Activated CD8-positive, alpha-beta T cell treated with anti-CD3 and anti-CD28 coated beads for 36 hours (primary cell): ENCODE data around the gene TNFRSF14. TPM values are rescaled to one million over a fixed set of nuclear protein-coding genes. Genes with fewer than 3 reads are reported as not detected.

ENCODE experiments used
- ATAC-seq: fragments of 200-7000 bp; cut with Tn5 transposase; one replicate; pipeline ENCODE4 v1.10.0; 2021; ENCODE audit warnings: mild to moderate bottlenecking, moderate library complexity
- CTCF ChIA-PET: fragments of 350-600 bp; sonication (Branson Sonifier 250); formaldehyde crosslinking; loops from one replicate; lab custom pipeline; 2021; ENCODE audit warnings: antibody characterized with exemption; lab: Charles Lee
- POLR2A ChIA-PET: fragments of 350-600 bp; sonication (Branson Sonifier 250); formaldehyde crosslinking; loops from one replicate; lab custom pipeline; 2021; ENCODE audit warnings: antibody characterized with exemption; lab: Charles Lee
- DNase-seq: peaks from one replicate; pipeline ENCODE4 v3.0.0-alpha.2; 2020
- H3K27ac Mint-ChIP-seq: one replicate; pipeline ENCODE4 v1.8.0; 2021; ENCODE audit warnings: mild to moderate bottlenecking, mixed read lengths
- H3K27me3 Mint-ChIP-seq: one replicate; pipeline ENCODE4 v1.8.0; 2021; ENCODE audit warnings: mixed read lengths
- H3K36me3 Mint-ChIP-seq: one replicate; pipeline ENCODE4 v1.8.0; 2021; ENCODE audit warnings: low read depth, mixed read lengths
- H3K4me1 Mint-ChIP-seq: one replicate; pipeline ENCODE4 v1.8.0; 2021; ENCODE audit warnings: low read depth, mixed read lengths
- H3K4me3 Mint-ChIP-seq: one replicate; pipeline ENCODE4 v1.8.0; 2021; ENCODE audit warnings: mild to moderate bottlenecking, moderate library complexity, mixed read lengths
- H3K9me3 Mint-ChIP-seq: one replicate; pipeline ENCODE4 v1.8.0; 2021; ENCODE audit warnings: mixed read lengths
- CTCF ChIP-seq: fragments of 200-600 bp; IDR thresholded peaks from one replicate; pipeline ENCODE4 v1.8.0; 2022; ENCODE audit warnings: antibody characterized with exemption, mild to moderate bottlenecking
- intact Hi-C: fragments of 100-400 bp; cut with micrococcal nuclease; formaldehyde crosslinking; loops from one replicate; pipeline ENCODE4 v1.10.0; 2022
- total RNA-seq, 2 experiments: library from RNA; stranded (reverse); gene quantifications; one replicate each; pipeline ENCODE4 v1.2.3, GENCODE V29; 2021

Gene TNFRSF14
- total RNA-seq, 2 experiments from 2014 or later = 134 to 140 TPM

- intact Hi-C loops = no loop called here
- no peaks in the 10 kb centered on the region for H3K27me3 Mint-ChIP-seq
- H3K4me1 Mint-ChIP-seq = peaks cover 15% of the 10 kb centered on the region
- no peak for ATAC-seq
- CTCF ChIA-PET = no interaction called here
- POLR2A ChIA-PET = no interaction called here
- H3K4me3 Mint-ChIP-seq = no peak overlapping the region
- H3K9me3 Mint-ChIP-seq = no peaks in the 10 kb centered on the region
- no peak for TF ChIP-seq CTCF
- H3K27ac Mint-ChIP-seq = no peak overlapping the region
- DNase-seq = no peak
- peaks cover 25% of the 10 kb centered on the region for H3K36me3 Mint-ChIP-seq
Measured at GRCh38 chr1:2518528-2518927, 37.6 kb upstream of the TNFRSF14 start.

DNA sequence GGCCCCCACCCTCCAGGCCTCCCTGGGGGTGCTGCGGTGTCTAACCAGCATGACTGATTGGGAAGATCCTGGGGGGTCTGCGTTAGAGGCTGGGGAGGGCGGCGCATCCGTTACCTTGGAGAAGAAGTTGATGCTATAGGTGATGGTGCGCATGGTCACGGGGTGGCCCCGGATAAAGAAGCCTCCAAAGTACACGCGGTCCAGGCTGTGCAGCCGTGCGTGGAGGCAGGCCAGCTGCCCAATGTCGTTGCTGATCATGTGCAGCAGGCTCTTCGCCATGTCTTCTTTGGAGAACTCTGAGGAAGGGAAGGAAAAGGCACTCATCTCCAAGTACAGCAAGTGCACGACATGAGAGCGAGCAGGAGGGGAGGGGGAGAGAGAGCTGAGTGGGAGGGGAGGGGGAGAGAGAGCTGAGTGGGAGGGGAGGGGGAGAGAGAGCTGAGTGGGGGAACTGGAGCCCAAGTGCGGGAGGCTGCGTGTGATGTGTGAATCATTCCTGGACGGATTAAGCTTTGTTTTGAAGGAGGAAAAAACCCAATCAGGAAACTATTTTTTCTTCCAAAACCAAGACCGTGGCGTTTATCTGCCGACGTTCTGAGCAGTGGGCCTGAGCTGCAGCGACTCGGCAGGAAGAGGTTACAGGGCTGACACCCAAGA, 37.0 kb upstream of the TNFRSF14 start:
- Mint-ChIP-seq H3K27me3 (no peaks in the 10 kb centered on the region), H3K4me3 (no peak overlapping the region), H3K4me1 (peaks cover 20% of the 10 kb centered on the region), H3K9me3 (no peaks in the 10 kb centered on the region), H3K27ac (no peak overlapping the region), H3K36me3 (peaks cover 24% of the 10 kb centered on the region)
- TF ChIP-seq CTCF = no peak
- ATAC-seq (no peak), DNase-seq (no peak)
- ChIA-PET POLR2A (interaction anchor here (0.7 to 1.6 kb wide), 4 partner anchors 9 to 64 kb away, joined by 3 to 7 read pairs (median 3); no protein-coding TSS in a partner anchor), CTCF (interaction anchor here (0.8 to 1.0 kb wide), 2 partner anchors 37 to 104 kb away, joined by 3 read pairs; partner anchors contain the start of gene TNFRSF14)
- intact Hi-C loops = no loop called here

DNA sequence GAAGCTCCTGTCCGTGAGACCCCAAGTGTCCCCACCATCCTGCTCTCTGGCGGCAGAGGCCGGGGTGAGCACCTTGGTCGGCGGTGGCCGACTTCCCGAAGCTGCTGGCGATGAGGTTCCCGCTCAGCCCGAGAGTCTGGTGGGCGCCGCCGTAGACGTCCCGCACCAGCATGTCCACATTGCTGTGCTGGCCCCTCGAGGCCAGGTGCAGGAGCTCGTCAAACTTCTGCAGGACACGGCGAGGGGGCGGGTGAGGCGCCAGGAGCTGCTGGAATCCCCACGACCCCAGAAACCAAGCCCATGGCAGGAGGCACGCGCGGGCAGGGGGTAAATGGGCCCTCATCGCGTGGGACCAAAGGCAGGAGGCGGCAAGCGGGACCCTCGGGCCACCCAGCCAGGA, 36.4 kb upstream of the TNFRSF14 start:
- ChIA-PET CTCF (interaction anchor here (0.8 to 1.0 kb wide), 2 partner anchors 37 to 105 kb away, joined by 3 read pairs; partner anchors contain the start of gene TNFRSF14), POLR2A (interaction anchor here (0.7 to 1.6 kb wide), 4 partner anchors 10 to 64 kb away, joined by 3 to 7 read pairs (median 3); no protein-coding TSS in a partner anchor)
- no peak for DNase-seq
- peaks cover 26% of the 10 kb centered on the region for H3K36me3 Mint-ChIP-seq
- no peaks in the 10 kb centered on the region for H3K9me3 Mint-ChIP-seq
- no peak for ATAC-seq
- no peak for TF ChIP-seq CTCF
- H3K27me3 Mint-ChIP-seq = no peaks in the 10 kb centered on the region
- H3K4me3 Mint-ChIP-seq = no peak overlapping the region
- no peak overlapping the region for H3K27ac Mint-ChIP-seq
- peaks cover 25% of the 10 kb centered on the region for H3K4me1 Mint-ChIP-seq
- intact Hi-C loops = no loop called here

DNA sequence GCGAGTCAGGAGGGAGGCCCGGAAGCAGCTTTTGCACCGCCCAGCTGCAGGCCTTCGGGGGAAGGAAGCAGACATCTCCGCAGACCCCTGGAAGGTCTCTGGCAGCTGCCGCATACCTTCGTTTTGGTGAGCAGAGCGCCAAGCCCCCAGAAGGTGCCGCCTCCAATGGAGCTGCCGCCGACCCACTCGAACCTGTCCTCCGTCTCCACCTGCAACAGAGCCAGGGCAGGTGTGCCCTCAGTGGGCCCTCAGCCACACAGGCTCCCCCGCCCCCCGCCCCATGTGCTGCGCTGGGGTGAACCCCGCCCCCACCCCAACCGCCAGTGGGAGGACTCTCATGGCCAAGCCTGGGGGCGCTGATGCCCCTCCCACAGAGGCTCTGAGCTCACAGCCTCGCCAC, 36.0 kb upstream of the TNFRSF14 start:
- no peak for TF ChIP-seq CTCF
- ATAC-seq (no peak), DNase-seq (no peak)
- intact Hi-C loops = no loop called here
- Mint-ChIP-seq H3K4me3 (no peak overlapping the region), H3K4me1 (peaks cover 30% of the 10 kb centered on the region), H3K36me3 (peaks cover 30% of the 10 kb centered on the region), H3K27me3 (no peaks in the 10 kb centered on the region), H3K27ac (no peak overlapping the region), H3K9me3 (no peaks in the 10 kb centered on the region)
- ChIA-PET POLR2A (interaction anchor here (1.1 to 1.6 kb wide), 2 partner anchors 10 to 13 kb away, joined by 3 to 7 read pairs; no protein-coding TSS in a partner anchor), CTCF (no interaction called here)

DNA sequence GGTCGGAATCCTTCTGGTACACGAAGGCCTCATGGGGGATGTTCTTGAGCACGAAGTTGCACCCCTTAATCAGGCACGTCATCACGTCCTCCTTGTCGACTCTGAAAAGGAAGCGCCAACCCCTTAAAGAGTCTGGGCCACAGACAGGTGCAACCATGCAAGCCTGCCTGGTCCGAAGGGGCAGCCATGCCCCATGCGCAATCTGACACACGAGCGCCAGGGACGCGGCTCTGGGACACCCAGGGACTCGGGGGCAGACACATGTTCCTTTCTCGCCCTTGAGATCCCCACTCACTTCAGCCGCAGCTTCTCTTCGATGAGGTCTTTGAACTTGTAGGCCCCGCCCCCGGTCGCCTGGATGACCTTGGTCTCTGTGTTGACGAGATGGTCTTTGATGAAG, 35.4 kb upstream of the TNFRSF14 start:
- intact Hi-C loops = no loop called here
- H3K9me3 Mint-ChIP-seq = no peaks in the 10 kb centered on the region
- H3K27ac Mint-ChIP-seq = peak overlapping the region; percentile 30
- DNase-seq = no peak
- H3K4me1 Mint-ChIP-seq = peaks cover 30% of the 10 kb centered on the region
- H3K4me3 Mint-ChIP-seq = no peak overlapping the region
- H3K36me3 Mint-ChIP-seq = peaks cover 30% of the 10 kb centered on the region
- H3K27me3 Mint-ChIP-seq = no peaks in the 10 kb centered on the region
- ATAC-seq = no peak
- no peak for TF ChIP-seq CTCF
- ChIA-PET POLR2A (interaction anchor here (1.6 kb wide), 1 partner anchor 14 kb away, joined by 7 read pairs; no protein-coding TSS in a partner anchor), CTCF (no interaction called here)
